IMR-90 (cell line): ENCODE data around the gene KIF3B. TPM values are rescaled to one million over a fixed set of nuclear protein-coding genes. Genes with fewer than 3 reads are reported as not detected.
A peak's percentile ranks its signal among the peaks of the same experiment; 100 is the strongest.

Source experiments
- ATAC-seq: fragments of 200-7000 bp; cut with Tn5 transposase; 2 replicates; pipeline ENCODE4 v1.9.1; 2020; ENCODE audit warnings: low read depth, mild to moderate bottlenecking, moderate library complexity
- BruUV-seq: library from RNA; stranded (reverse); fragments of 400-500 nt; replicated peaks from 2 replicates; lab custom pipeline; 2021; lab: Mats Ljungman, UMichigan
- CTCF ChIA-PET: fragments of 300-600 bp; formaldehyde crosslinking; extraction: SDS; loops from one replicate; lab custom pipeline; 2021; ENCODE audit warnings: antibody characterized with exemption; lab: Yijun Ruan, JAX
- POLR2A ChIA-PET: fragments of 300-600 bp; sonication (Branson Sonifier 250); formaldehyde crosslinking; loops from one replicate; lab custom pipeline; 2022; ENCODE audit warnings: antibody characterized with exemption; ENCODE audit not compliant: unreplicated experiment; lab: Charles Lee
- DNase-seq: peaks from one replicate; pipeline ENCODE4 v3.0.0; 2013
- H2AFZ ChIP-seq: replicated peaks from 2 replicates; pipeline ENCODE3; 2013; ENCODE audit warnings: low read length, mild to moderate bottlenecking; ENCODE audit not compliant: poor library complexity
- H2AK5ac ChIP-seq: 2 replicates; pipeline ENCODE4 v1.6.1; 2013; ENCODE audit warnings: low read depth, low read length, inconsistent platforms
- H2AK9ac ChIP-seq: replicated peaks from 2 replicates; pipeline ENCODE3; 2013; ENCODE audit warnings: mild to moderate bottlenecking, low read depth, low read length, moderate library complexity; ENCODE audit not compliant: poor library complexity
- H2BK120ac ChIP-seq: 2 replicates; pipeline ENCODE4 v1.6.1; 2013; ENCODE audit warnings: low read depth, low read length, inconsistent platforms
- H2BK15ac ChIP-seq: 3 replicates; pipeline ENCODE4 v1.6.1; 2013; ENCODE audit warnings: low read depth, low read length, inconsistent platforms
- H2BK20ac ChIP-seq: 2 replicates; pipeline ENCODE4 v1.6.1; 2013; ENCODE audit warnings: low read depth, mild to moderate bottlenecking, inconsistent platforms, low read length, moderate library complexity
- H2BK5ac ChIP-seq: 2 replicates; pipeline ENCODE4 v1.6.1; 2013; ENCODE audit warnings: mild to moderate bottlenecking, low read depth, low read length, inconsistent platforms; ENCODE audit not compliant: poor library complexity, severe bottlenecking
- H3K14ac ChIP-seq: replicated peaks from 2 replicates; pipeline ENCODE4 v1.6.1; 2013; ENCODE audit warnings: low read depth, low read length, inconsistent platforms
- H3K18ac ChIP-seq: 2 replicates; pipeline ENCODE4 v1.6.1; 2013; ENCODE audit warnings: low read depth, low read length, control low read depth
- H3K23ac ChIP-seq: 2 replicates; pipeline ENCODE4 v1.6.1; 2013; ENCODE audit warnings: low read depth, low read length, inconsistent platforms
- H3K27ac ChIP-seq: 2 replicates; pipeline ENCODE4 v1.5.1; 2013; ENCODE audit warnings: mild to moderate bottlenecking, control low read depth, low read length; ENCODE audit not compliant: insufficient read depth
- H3K27me3 ChIP-seq: 2 replicates; pipeline ENCODE4 v1.6.1; 2013; ENCODE audit warnings: low read length; ENCODE audit not compliant: control insufficient read depth, insufficient read depth
- H3K36me3 ChIP-seq: 2 replicates; pipeline ENCODE4 v1.6.1; 2013; ENCODE audit warnings: low read length, mixed read lengths; ENCODE audit not compliant: control insufficient read depth, insufficient read depth
- H3K4ac ChIP-seq: 2 replicates; pipeline ENCODE4 v1.6.1; 2013; ENCODE audit warnings: low read depth, low read length, inconsistent platforms
- H3K4me1 ChIP-seq: 2 replicates; pipeline ENCODE4 v1.6.1; 2013; ENCODE audit warnings: low read length, mixed read lengths; ENCODE audit not compliant: control insufficient read depth, insufficient read depth
- H3K4me2 ChIP-seq: 2 replicates; pipeline ENCODE4 v1.6.1; 2013; ENCODE audit warnings: low read depth, mild to moderate bottlenecking, control low read depth, low read length, moderate library complexity
- H3K4me3 ChIP-seq: 2 replicates; pipeline ENCODE4 v1.5.1; 2013; ENCODE audit warnings: low read depth, mild to moderate bottlenecking, control low read depth, low read length, moderate library complexity; ENCODE audit not compliant: insufficient read depth
- H3K56ac ChIP-seq: 2 replicates; pipeline ENCODE4 v1.6.1; 2013; ENCODE audit warnings: low read length, inconsistent platforms; ENCODE audit not compliant: insufficient read depth; ENCODE audit errors: extremely low read depth
- H3K79me1 ChIP-seq, 2 experiments: 2 replicates each; pipeline ENCODE4 v1.6.1; 2013; ENCODE audit warnings: low read length in 2 of 2, inconsistent platforms in 1 of 2, low read depth in 1 of 2
- H3K9ac ChIP-seq: 2 replicates; pipeline ENCODE4 v1.6.1; 2013; ENCODE audit warnings: low read depth, low read length, control low read depth
- H3K9me1 ChIP-seq: 2 replicates; pipeline ENCODE4 v1.6.1; 2013; ENCODE audit warnings: low read length, inconsistent platforms; ENCODE audit not compliant: insufficient read depth
- H3K9me3 ChIP-seq: 2 replicates; pipeline ENCODE4 v1.6.1; 2013; ENCODE audit warnings: low read length; ENCODE audit not compliant: control insufficient read depth, insufficient read depth
- H4K20me1 ChIP-seq: 2 replicates; pipeline ENCODE4 v1.6.1; 2013; ENCODE audit warnings: low read length, inconsistent platforms; ENCODE audit not compliant: insufficient read depth
- H4K5ac ChIP-seq: 2 replicates; pipeline ENCODE4 v1.6.1; 2013; ENCODE audit warnings: mild to moderate bottlenecking, low read depth, low read length, control low read depth
- H4K8ac ChIP-seq, 2 experiments: 2 replicates each; pipeline ENCODE4 v1.6.1; 2013; ENCODE audit warnings: low read depth in 2 of 2, low read length in 2 of 2, control low read depth in 1 of 2, inconsistent platforms in 1 of 2
- H4K91ac ChIP-seq: 2 replicates; pipeline ENCODE4 v1.6.1; 2013; ENCODE audit warnings: low read depth, low read length, inconsistent platforms; ENCODE audit not compliant: insufficient read depth
- CEBPB ChIP-seq: IDR thresholded peaks from 2 replicates; pipeline ENCODE4 v1.6.1; 2012; ENCODE audit warnings: low read depth, low read length, improper control_type of control experiment
- FOS ChIP-seq: fragments of 150-350 bp; IDR thresholded peaks from 2 replicates; pipeline ENCODE4 v1.6.1; 2016; ENCODE audit warnings: low read depth, low read length
- RCOR1 ChIP-seq: IDR thresholded peaks from 2 replicates; pipeline ENCODE4 v1.6.1; 2012; ENCODE audit warnings: mild to moderate bottlenecking, low read length, improper control_type of control experiment; ENCODE audit not compliant: insufficient replicate concordance
- RFX5 ChIP-seq: IDR thresholded peaks from 2 replicates; pipeline ENCODE4 v1.8.0; 2012; ENCODE audit warnings: low read depth, mild to moderate bottlenecking, low read length, moderate library complexity
- WGBS, 2 experiments: methylation state at CpG; one replicate each; pipeline versions ENCODE4 v1.1.5 to v1.1.7; 2013; ENCODE audit warnings: missing lambda C conversion rate in 2 of 2; ENCODE audit not compliant: insufficient read length in 1 of 2; ENCODE audit errors: extremely low coverage in 2 of 2; 5-methylcytosine and 5-hydroxymethylcytosine counted together
- dilution Hi-C: fragments of 300-500 bp; cut with HindIII; formaldehyde crosslinking; loops from one replicate; pipeline ENCODE4 v1.14.3; 2018; ENCODE audit warnings: low sequenced_read_pairs; ENCODE audit not compliant: unreplicated experiment
- in situ Hi-C: fragments of 300-500 bp; cut with MboI; formaldehyde crosslinking; loops from 3 replicates; pipeline ENCODE4 v1.14.3; 2019; ENCODE audit warnings: low sequenced_read_pairs, inconsistent platforms, mixed read lengths
- intact Hi-C: fragments of 100-400 bp; cut with micrococcal nuclease; formaldehyde crosslinking; loops from 2 replicates; pipeline ENCODE4 v1.10.0; 2022
- polyA plus RNA-seq, 3 experiments: library from polyadenylated mRNA; depleted of rRNA; stranded (reverse); fragments of >200 nt; gene quantifications; 2 replicates each; pipeline ENCODE4 v1.2.3, GENCODE V29; 2012; ENCODE audit warnings: low replicate concordance in 1 of 3
- total RNA-seq: library from RNA; depleted of rRNA; stranded (reverse); fragments of >200 nt; gene quantifications from 2 replicates; pipeline ENCODE4 v1.2.3, GENCODE V29; 2012
- TF ChIP-seq, protein P1 (sequence below): fragments of 150-350 bp; IDR thresholded peaks from 2 replicates; pipeline ENCODE4 v1.6.1; 2017; ENCODE audit warnings: mild to moderate bottlenecking, antibody characterized with exemption, low read length, low read depth

The KIF3B gene
- total and polyA plus RNA-seq, 2 of the 4 experiments (the other 2 are of a cell fraction), result 17.1 to 28.1 TPM

DNA sequence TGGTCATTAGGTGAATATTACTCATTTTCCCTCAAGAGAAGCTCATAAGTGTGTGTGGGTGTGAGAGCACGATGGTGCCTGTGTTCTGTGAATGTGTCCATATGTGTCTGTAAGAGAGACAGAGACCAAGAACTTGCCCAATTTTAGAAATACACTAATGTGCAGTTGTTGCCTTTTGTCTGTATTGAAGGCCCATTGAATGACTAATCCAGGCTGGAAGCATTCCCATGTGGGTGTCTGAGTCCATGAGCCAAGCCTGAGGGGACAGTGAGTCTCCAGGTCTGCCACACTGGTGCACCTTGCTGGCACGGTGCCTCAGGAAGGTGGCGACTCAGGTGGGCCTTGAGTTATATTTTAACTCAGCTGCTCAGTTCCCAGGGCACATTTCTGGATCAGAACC, 55.2 kb downstream of the KIF3B start:
- H4K8ac ChIP-seq, result no peak overlapping the region
- no peak overlapping the region for H3K4me2 ChIP-seq
- TSS peak; percentile 48 for BruUV-seq
- no peaks in the 10 kb centered on the region for H3K9me3 ChIP-seq
- peaks cover 0 to 5% of the 10 kb centered on the region in 2 experiments; a peak in 2 of 4 replicates for H3K79me1 ChIP-seq
- intact Hi-C loops (no loop called here), in situ Hi-C loops (no loop called here), dilution Hi-C loops (no loop called here)
- CTCF ChIA-PET, result no interaction called here
- no peaks in the 10 kb centered on the region for H3K27me3 ChIP-seq
- POLR2A ChIA-PET, result no interaction called here
- no peak overlapping the region for H2BK15ac ChIP-seq
- H3K56ac ChIP-seq, result no peak overlapping the region
- no peak overlapping the region for H4K91ac ChIP-seq
- no peak overlapping the region for H3K18ac ChIP-seq
- no peak overlapping the region for H2AFZ ChIP-seq
- ATAC-seq, result peak; percentile 27; the same call in 1 of the 2 replicates
- H3K14ac ChIP-seq, result no peak overlapping the region
- TF ChIP-seq CEBPB (peak; percentile 67), RCOR1 (peak; percentile 39), RFX5 (no peak), FOS (peak; percentile 60)
- TF ChIP-seq, protein P1, sequence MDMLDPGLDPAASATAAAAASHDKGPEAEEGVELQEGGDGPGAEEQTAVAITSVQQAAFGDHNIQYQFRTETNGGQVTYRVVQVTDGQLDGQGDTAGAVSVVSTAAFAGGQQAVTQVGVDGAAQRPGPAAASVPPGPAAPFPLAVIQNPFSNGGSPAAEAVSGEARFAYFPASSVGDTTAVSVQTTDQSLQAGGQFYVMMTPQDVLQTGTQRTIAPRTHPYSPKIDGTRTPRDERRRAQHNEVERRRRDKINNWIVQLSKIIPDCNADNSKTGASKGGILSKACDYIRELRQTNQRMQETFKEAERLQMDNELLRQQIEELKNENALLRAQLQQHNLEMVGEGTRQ, result no peak
- no peak overlapping the region for H3K4ac ChIP-seq
- H2BK5ac ChIP-seq, result no peak overlapping the region
- H4K5ac ChIP-seq, result no peak overlapping the region
- H3K4me1 ChIP-seq, result peaks cover 4% of the 10 kb centered on the region
- no peaks in the 10 kb centered on the region for H4K20me1 ChIP-seq
- H3K4me3 ChIP-seq, result no peak overlapping the region
- H2BK20ac ChIP-seq, result no peak overlapping the region
- H2BK120ac ChIP-seq, result no peak overlapping the region
- H3K36me3 ChIP-seq, result peaks cover 17% of the 10 kb centered on the region
- no CpG with 5 or more reads among the region's 3 CpGs for WGBS, 2 experiments
- H3K23ac ChIP-seq, result no peak overlapping the region
- H2AK9ac ChIP-seq, result no peak overlapping the region
- no peak overlapping the region for H2AK5ac ChIP-seq
- peaks cover 11% of the 10 kb centered on the region for H3K9me1 ChIP-seq
- peak; percentile 76 for DNase-seq
- no peak overlapping the region for H3K27ac ChIP-seq
- H3K9ac ChIP-seq, result no peak overlapping the region
